ENCODE results near the gene CNTN3. TPM values are rescaled to one million over a fixed set of nuclear protein-coding genes. Genes with fewer than 3 reads are reported as not detected.

CNTN3 gene
- total RNA-seq, 2 donors from 2014 or later, result 7.3 to 20.4 TPM

DNA sequence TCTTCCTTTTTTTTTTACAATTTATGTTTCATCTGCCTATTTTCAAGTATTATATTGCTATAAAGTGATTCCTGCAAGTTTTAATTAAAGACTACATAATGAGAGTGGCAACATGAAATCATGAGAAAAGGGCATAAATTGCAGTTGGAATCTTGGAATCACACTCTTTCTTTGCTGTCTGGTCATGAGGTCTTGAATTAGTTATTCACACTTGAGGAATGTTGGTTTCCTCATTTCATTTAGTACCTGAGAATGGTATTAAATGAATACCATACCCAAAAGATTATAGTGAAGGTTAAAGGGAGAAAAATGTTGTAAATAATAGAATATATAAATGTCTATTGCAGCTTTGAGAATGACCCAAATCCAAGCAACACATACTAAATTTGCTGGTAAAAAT lies 25.8 kb upstream of the CNTN3 start:
- DNase-seq, result no peak
- TF ChIP-seq, protein P1, sequence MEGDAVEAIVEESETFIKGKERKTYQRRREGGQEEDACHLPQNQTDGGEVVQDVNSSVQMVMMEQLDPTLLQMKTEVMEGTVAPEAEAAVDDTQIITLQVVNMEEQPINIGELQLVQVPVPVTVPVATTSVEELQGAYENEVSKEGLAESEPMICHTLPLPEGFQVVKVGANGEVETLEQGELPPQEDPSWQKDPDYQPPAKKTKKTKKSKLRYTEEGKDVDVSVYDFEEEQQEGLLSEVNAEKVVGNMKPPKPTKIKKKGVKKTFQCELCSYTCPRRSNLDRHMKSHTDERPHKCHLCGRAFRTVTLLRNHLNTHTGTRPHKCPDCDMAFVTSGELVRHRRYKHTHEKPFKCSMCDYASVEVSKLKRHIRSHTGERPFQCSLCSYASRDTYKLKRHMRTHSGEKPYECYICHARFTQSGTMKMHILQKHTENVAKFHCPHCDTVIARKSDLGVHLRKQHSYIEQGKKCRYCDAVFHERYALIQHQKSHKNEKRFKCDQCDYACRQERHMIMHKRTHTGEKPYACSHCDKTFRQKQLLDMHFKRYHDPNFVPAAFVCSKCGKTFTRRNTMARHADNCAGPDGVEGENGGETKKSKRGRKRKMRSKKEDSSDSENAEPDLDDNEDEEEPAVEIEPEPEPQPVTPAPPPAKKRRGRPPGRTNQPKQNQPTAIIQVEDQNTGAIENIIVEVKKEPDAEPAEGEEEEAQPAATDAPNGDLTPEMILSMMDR (IDR thresholded peaks at IDR 0.05), result no peak
- TF ChIP-seq POLR2A (IDR thresholded peaks at IDR 0.05), result no peak
- H3K9me3 ChIP-seq, result no peaks in the 10 kb centered on the region
- intact Hi-C loops (cut with DNase I), result no loop called here
- H3K27me3 ChIP-seq, result no peaks in the 10 kb centered on the region
- ATAC-seq, result no peak
- peaks cover 32% of the 10 kb centered on the region for H3K4me1 ChIP-seq
- no peak overlapping the region for H3K27ac ChIP-seq
- H3K4me3 ChIP-seq, result no peak overlapping the region
- H3K36me3 ChIP-seq (replicated peaks in 1 of 2; ENCODE audit: insufficient read depth in 1 of 2, low read depth in 2 of 2), result no peaks in the 10 kb centered on the region

DNA sequence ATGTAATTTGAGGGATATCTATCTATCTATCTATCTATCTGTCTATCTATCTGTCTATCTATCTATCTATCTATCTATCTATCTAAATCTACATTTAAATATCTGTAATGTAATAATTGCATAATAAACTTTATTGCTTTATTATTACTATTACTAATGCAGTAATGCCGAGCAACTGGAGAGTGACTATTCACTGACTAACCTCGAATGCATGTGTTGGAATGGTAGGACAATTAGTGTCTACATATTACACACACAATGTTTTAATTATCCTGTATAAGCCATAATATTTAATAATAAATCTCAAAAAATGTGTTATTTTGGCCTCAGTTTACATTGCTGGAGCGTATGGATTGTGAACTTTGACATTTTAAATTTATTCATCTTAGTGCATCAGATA lies 25.2 kb upstream of the CNTN3 start:
- ATAC-seq (no peak), DNase-seq (no peak)
- Histone ChIP-seq H3K9me3 (no peaks in the 10 kb centered on the region), H3K36me3 (replicated peaks in 1 of 2; ENCODE audit: insufficient read depth in 1 of 2, low read depth in 2 of 2) (no peaks in the 10 kb centered on the region), H3K4me3 (no peak overlapping the region), H3K27ac (no peak overlapping the region), H3K27me3 (no peaks in the 10 kb centered on the region), H3K4me1 (peaks cover 33% of the 10 kb centered on the region)
- TF ChIP-seq, protein P1 (IDR thresholded peaks at IDR 0.05), result no peak
- TF ChIP-seq POLR2A (IDR thresholded peaks at IDR 0.05), result no peak
- WGBS, 2 donors, result 77 to 84% methylated on average over 3 of the region's 3 CpGs
- intact Hi-C loops (cut with DNase I), result no loop called here

DNA sequence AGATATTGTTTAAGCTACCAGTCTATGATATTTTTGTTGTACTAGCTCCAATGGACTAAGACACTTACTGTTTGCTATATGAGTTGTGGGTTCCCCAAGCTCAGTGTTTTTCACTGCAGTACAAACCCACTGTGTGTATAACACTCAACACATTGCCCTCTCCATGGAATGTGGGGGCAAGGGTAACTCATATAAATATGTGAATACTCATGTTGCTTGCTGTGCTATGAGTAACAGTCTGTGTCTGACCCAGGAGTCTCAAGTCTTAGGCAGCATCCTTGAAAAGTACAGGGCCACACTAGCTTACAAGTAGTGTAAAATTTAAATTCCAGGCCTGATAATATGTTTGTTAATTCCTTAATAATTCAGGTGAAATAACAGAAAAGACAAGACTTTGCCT lies 22.5 kb upstream of the CNTN3 start:
- Histone ChIP-seq H3K4me1 (peaks cover 8% of the 10 kb centered on the region), H3K4me3 (no peak overlapping the region), H3K9me3 (no peaks in the 10 kb centered on the region), H3K27me3 (no peaks in the 10 kb centered on the region), H3K27ac (no peak overlapping the region), H3K36me3 (replicated peaks in 1 of 2; ENCODE audit: insufficient read depth in 1 of 2, low read depth in 2 of 2) (no peaks in the 10 kb centered on the region)
- intact Hi-C loops (cut with DNase I), result no loop called here
- no peak for TF ChIP-seq POLR2A (IDR thresholded peaks at IDR 0.05)
- TF ChIP-seq, protein P1 (IDR thresholded peaks at IDR 0.05), result no peak
- no peak for DNase-seq
- no peak for ATAC-seq

DNA sequence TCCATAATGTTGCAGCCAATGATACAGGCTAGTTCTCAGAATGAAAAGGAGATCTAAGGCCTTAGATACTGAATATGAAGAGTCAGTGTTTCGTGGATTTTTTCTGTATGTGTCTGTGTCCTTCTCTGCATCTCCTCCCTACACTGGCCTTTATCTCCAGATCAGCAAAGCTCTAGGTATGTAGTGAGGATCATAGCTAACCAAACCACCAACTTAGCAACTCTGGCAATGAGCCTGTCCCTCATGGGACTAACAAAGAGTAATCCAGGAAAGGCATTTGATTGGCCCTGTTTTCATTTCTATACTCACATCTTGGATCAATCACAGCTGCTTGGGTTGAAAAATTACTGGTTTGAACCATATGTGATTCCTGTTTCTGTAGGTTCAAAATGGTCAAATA lies 18.6 kb upstream of the CNTN3 start:
- ATAC-seq, result no peak
- Histone ChIP-seq H3K36me3 (replicated peaks in 1 of 2; ENCODE audit: insufficient read depth in 1 of 2, low read depth in 2 of 2) (no peaks in the 10 kb centered on the region), H3K9me3 (no peaks in the 10 kb centered on the region), H3K27ac (no peak overlapping the region), H3K27me3 (no peaks in the 10 kb centered on the region), H3K4me1 (peaks cover 4% of the 10 kb centered on the region), H3K4me3 (no peak overlapping the region)
- DNase-seq, result no peak
- intact Hi-C loops (cut with DNase I), result no loop called here
- WGBS, 2 donors, result 78 to 79% methylated on average over 1 of the region's 1 CpG
- TF ChIP-seq, protein P1 (IDR thresholded peaks at IDR 0.05), result no peak

DNA sequence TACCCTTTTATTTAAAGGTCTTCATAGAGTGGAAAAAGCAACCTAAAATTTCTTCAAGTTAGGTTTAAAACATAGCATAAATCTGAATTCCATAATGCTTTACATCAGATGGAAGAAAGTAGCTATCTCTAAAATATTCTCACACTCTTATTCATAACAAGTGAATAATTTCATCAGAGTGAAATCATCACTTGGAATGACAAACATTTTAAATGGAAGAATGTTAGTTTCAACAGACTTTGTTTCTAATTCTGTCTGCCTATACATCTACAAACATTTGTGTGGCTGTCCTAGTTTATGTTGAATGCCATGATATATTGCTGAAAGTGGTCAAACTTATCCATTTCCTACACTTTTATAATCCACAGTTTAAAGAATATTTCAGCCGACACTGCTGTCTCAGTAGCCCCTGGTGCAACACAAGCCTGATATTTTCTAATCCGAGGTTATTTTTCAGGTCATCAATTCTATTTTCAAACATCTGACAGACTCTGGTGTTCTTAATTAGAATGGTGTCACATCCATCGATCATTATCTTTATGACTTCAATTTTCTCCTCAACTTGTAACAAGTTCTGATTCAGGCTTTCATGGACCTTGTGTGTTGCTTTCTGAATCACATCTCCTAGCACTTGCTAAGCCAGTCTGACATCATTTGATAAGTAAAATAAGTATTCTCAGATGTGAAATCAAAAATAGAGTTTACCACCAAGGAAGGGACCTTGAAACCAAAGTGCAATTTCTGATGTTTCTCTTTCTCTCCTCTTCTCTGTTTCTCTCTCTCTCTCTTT lies 17.1 kb upstream of the CNTN3 start:
- H3K9me3 ChIP-seq, result no peaks in the 10 kb centered on the region
- intact Hi-C loops (cut with DNase I), result no loop called here
- no peak for DNase-seq
- TF ChIP-seq, protein P1 (IDR thresholded peaks at IDR 0.05), result no peak
- TF ChIP-seq POLR2A (IDR thresholded peaks at IDR 0.05), result no peak
- peaks cover 4% of the 10 kb centered on the region for H3K4me1 ChIP-seq
- 53 to 61% methylated on average over 3 of the region's 3 CpGs for WGBS, 2 donors
- no peak for ATAC-seq
- no peak overlapping the region for H3K4me3 ChIP-seq
- no peaks in the 10 kb centered on the region for H3K36me3 ChIP-seq (replicated peaks in 1 of 2; ENCODE audit: insufficient read depth in 1 of 2, low read depth in 2 of 2)
- no peak overlapping the region for H3K27ac ChIP-seq
- no peaks in the 10 kb centered on the region for H3K27me3 ChIP-seq

Measured in body of pancreas (tissue), 4 donors.